SK-N-MC (cell line): ENCODE results near the gene PPP1R15B.

Source experiments
- DNase-seq: peaks from one replicate; pipeline ENCODE4 v3.0.0-alpha.2; 2011; ENCODE audit warnings: low read depth, low spot score
- H3K27ac ChIP-seq: fragments of 200-600 bp; sonication (generic); 2 replicates; pipeline ENCODE4 v1.5.1; 2016; ENCODE audit warnings: mixed run types
- H3K36me3 ChIP-seq: fragments of 200-600 bp; sonication (generic); 2 replicates; pipeline ENCODE4 v1.6.1; 2017; ENCODE audit warnings: antibody characterized with exemption, low read length, mixed read lengths; ENCODE audit not compliant: insufficient read depth
- H3K4me3 ChIP-seq: fragments of 200-600 bp; sonication (generic); 2 replicates; pipeline ENCODE4 v1.5.1; 2016
- H3K9ac ChIP-seq: fragments of 200-600 bp; sonication (generic); 2 replicates; pipeline ENCODE4 v1.8.0; 2017; ENCODE audit warnings: mixed run types, mixed read lengths; ENCODE audit not compliant: insufficient read length
- H3K9me3 ChIP-seq: fragments of 200-600 bp; sonication (generic); 2 replicates; pipeline ENCODE4 v1.6.1; 2017; ENCODE audit warnings: low read depth, mild to moderate bottlenecking, antibody characterized with exemption, low read length, moderate library complexity, mixed read lengths
- EZH2 ChIP-seq: fragments of 200-600 bp; sonication (generic); IDR thresholded peaks from one replicate; pipeline ENCODE4 v1.6.1; 2017; ENCODE audit warnings: antibody characterized with exemption
- FOXP2 ChIP-seq: optimal IDR thresholded peaks from 2 replicates; pipeline ENCODE3; 2011; ENCODE audit warnings: mild to moderate bottlenecking, moderate library complexity; ENCODE audit not compliant: insufficient read depth; ENCODE audit errors: extremely low read length, control extremely low read depth
- POLR2AphosphoS5 ChIP-seq: IDR thresholded peaks from 2 replicates; pipeline ENCODE4 v1.6.1; 2012; ENCODE audit warnings: mild to moderate bottlenecking, low read depth, low read length, borderline replicate concordance

PPP1R15B gene

DNA sequence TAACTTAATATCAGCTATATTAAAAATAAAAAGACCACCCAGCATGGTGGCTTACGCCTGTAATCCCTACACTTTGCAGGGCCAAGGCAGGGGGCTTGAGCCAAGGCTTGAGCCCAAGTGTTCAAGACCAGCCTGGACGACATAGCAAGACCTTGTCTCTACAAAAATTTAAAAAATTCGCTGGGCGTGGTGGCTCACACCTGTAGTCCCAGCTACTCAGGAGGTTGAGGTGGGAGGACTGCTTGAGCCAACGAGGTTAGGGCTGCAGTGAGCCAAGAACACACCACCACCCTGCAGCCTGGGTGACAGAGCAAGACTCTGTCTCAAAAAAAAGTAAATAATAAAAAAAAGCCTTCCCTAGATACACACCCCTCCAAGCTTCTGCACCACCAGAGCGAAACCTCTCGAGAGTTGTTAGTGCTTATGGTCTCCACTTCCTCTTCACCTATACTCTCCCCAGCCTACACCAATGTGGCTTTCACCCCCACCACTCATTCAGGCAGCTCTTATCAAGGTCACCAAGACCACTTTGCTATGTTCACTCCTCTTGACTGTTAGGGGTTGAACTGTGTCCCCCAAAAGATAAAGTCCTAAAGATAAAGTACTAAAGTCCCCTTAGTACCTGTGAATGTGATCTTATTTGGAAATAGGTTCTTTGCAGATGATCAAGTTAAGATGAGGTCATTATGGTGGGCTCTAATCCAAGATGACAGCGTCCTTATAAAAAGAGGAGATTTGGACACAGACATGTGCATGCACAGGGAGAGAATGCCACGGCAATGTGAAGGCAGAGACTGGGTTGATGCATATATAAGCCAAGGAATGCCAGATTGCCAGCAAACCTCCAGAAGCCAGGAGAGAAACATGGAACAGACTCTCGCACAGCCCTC is 6.8 kb upstream of the PPP1R15B start:
- H3K4me3 ChIP-seq, result no peak overlapping the region
- no peak for DNase-seq
- H3K9ac ChIP-seq, result no peak overlapping the region
- H3K27ac ChIP-seq, result peak overlapping the region; percentile 88
- H3K36me3 ChIP-seq, result peaks cover 5% of the 10 kb centered on the region; the same call in 1 of the 2 replicates
- H3K9me3 ChIP-seq, result no peaks in the 10 kb centered on the region
- TF ChIP-seq FOXP2 (no peak), POLR2AphosphoS5 (no peak), EZH2 (no peak)

DNA sequence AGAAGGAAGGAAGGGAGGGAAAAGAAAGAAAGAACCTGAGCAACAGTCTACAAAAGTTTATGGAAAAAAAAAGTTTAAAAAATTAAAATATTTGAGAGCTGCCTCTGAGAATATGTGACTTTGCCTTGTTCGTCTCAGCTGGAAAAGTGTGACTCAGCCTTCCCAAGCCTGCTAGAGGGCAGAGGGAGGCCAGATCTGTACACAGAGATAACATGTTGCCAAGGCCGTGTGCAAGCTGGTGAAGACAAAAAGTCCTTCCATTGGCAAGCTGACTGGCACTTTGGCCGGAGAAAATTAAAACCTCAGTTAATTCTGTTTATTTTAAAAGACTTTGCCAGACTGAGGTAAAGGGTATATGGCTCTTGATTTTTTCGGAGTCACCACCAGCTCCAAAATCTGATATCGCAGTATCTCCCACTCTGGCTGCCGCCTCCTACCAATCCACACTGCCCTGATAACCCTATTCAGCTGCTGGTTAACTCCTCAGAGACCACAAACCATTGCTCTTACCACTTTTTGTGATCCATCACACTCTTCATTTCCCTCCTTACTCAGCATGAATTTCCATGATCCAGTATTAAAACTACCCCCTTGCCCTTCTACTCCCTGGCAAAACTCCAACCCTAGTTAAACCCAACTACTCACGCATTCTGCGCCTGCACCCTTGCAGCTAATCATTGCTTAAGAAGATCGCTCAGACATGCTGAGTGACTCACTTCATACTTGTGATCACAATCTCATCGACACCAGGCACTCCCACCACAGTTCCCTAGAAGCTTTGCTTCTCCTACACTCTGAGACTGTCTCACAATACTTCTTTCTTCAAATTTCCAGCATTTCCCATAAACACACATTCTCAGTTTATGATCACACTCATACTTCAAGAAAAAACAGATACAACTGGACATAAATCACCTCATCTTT is 5.7 kb upstream of the PPP1R15B start:
- TF ChIP-seq POLR2AphosphoS5, result no peak; the same call in 1 of the 2 replicates
- no peak for TF ChIP-seq EZH2
- no peak for TF ChIP-seq FOXP2
- DNase-seq, result peak; percentile 47
- peak overlapping the region; percentile 48 for H3K4me3 ChIP-seq
- H3K9ac ChIP-seq, result peak overlapping the region; percentile 59
- no peaks in the 10 kb centered on the region for H3K9me3 ChIP-seq
- peaks cover 5% of the 10 kb centered on the region; the same call in 1 of the 2 replicates for H3K36me3 ChIP-seq
- peak overlapping the region; percentile 88 for H3K27ac ChIP-seq

DNA sequence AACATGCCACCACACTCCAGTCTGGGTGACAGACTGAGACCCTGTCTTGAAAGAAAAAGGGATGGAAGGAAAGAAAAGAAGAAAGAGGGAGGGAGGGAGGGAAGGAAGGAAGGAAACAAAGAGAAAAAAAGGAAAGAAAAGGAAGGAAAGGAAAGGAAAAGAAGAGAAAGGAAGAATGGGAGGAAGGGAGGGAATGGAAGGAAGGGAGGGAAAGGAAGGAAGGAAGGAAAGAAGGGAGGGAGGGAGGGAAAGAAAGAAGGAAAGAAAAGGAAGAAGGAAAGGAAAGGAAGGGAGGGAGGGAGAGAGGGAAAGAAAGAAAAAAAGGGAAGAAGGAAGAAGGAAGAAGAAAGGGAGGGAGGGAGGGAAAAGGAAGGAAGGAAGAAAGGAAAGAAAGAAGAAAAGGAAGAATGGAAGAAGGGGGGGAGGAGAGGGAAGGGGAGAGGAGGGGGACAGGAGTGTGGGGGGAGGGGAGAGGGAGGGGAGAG is 5.0 kb upstream of the PPP1R15B start:
- Histone ChIP-seq H3K9me3 (no peaks in the 10 kb centered on the region), H3K36me3 (peaks cover 5% of the 10 kb centered on the region; the same call in 1 of the 2 replicates), H3K4me3 (no peak overlapping the region), H3K9ac (no peak overlapping the region), H3K27ac (peak overlapping the region; percentile 88; the same call in 1 of the 2 replicates)
- TF ChIP-seq POLR2AphosphoS5 (no peak), FOXP2 (no peak), EZH2 (no peak)
- no peak for DNase-seq

DNA sequence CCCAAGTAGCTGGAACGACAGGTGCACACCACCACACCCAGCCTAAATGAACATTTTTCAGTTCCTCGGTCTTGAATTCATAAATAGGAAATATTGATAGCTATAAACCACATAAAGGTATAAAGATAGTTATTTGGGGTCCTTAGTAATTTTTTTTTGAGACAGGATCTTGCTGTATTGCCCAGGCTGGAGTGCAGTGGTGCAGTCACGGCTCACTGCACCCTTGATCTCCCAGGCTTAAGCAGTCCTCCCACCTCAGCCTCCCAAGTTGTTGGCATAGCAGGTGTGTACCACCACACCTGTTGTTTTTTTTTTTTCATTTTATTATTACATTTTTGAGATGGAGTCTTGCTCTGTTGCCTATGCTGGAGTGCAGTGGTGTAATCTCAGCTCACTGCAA is 3.7 kb upstream of the PPP1R15B start:
- Histone ChIP-seq H3K4me3 (no peak overlapping the region), H3K27ac (no peak overlapping the region), H3K36me3 (no peaks in the 10 kb centered on the region), H3K9ac (no peak overlapping the region), H3K9me3 (no peaks in the 10 kb centered on the region)
- no peak for DNase-seq
- TF ChIP-seq POLR2AphosphoS5 (no peak), EZH2 (no peak), FOXP2 (no peak)

DNA sequence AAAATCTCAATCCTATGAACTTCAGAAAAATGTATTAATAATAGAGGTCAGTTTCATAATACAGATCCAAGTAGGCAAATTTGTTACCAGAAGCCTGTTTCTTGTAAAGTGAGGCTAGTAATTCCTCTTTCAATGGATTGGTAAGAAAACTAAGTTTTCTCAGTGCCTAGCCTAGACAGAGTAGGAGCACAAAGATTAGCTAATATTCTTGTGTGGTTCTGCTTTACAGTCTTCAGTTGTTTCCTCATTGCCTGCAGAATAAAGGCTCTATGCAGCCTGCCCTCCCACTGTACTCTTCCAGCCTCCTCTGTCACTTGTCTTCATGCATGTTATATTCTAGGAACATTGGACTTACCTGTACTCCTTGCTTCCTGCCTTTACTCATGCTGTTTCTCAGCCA is 2.4 kb upstream of the PPP1R15B start:
- H3K27ac ChIP-seq, result peak overlapping the region; percentile 5
- no peak overlapping the region for H3K9ac ChIP-seq
- TF ChIP-seq POLR2AphosphoS5 (no peak), EZH2 (no peak), FOXP2 (no peak)
- 0 out of 2 replicates have a peak, but pooled peaks cover 6% of the 10 kb centered on the region for H3K36me3 ChIP-seq
- no peaks in the 10 kb centered on the region for H3K9me3 ChIP-seq
- no peak for DNase-seq
- no peak overlapping the region for H3K4me3 ChIP-seq

DNA sequence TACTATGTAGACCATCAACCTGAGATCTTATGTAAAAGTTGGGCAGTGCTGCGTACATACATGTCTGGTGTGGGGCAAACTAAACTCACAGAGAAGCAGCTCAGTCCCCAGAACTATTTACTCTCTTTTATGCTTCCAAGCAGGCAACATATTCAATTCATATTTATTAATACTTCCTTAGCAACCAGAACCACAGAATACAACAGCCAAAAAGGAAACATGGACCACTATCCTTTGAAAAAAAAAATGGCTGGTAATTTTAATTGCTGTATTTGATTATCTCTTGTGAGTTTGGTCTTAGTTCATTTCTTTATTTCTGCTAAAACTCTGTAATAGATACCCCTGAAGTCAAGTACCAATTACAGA is 1.5 kb upstream of the PPP1R15B start:
- H3K9me3 ChIP-seq, result no peaks in the 10 kb centered on the region
- TF ChIP-seq POLR2AphosphoS5 (no peak), FOXP2 (no peak), EZH2 (no peak)
- DNase-seq, result no peak
- H3K36me3 ChIP-seq, result peaks cover 10% of the 10 kb centered on the region; the same call in 1 of the 2 replicates
- H3K9ac ChIP-seq, result peak overlapping the region; percentile 35
- H3K27ac ChIP-seq, result peak overlapping the region; percentile 85
- no peak overlapping the region for H3K4me3 ChIP-seq

DNA sequence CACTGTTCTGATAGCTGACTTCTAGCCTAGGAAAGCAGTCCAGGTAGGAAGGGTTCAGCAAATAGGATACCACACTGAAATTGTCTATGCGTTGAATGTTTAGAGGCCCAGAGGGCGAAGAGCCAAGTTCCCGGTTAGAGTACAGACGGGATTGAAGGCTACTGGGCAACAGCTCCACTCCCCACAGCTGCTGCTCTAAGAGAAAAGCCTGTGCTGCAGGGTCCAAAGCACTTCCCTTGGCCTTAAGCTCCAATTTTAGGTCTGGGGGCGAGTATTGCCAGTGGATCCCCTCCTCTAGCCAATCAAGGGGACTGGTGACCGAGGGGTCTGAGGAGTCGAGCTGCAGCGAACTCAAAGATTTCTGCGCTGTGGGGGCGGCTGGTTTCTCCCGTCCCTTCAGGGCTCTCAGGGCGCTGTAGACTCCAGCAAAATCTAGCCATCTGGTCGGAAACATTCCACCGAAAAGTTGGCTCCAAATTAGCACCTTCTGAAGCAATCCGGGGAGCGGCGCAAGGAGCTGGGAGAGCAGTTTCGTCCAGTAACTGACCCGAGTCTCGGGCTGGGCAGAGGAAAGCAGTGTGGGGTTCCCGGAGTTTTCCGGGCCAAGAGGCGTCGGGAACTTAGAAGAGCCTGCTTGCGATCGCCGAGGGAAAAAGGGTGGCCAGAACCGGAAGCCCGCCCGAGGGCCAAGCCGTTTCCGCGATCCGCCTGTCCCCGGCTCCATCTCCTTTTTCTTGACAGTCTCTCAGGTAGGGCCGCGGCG is 748 bp downstream of the PPP1R15B start:
- TF ChIP-seq EZH2 (no peak), FOXP2 (no peak), POLR2AphosphoS5 (no peak)
- H3K4me3 ChIP-seq, result peak overlapping the region; percentile 79
- peak overlapping the region; percentile 82 for H3K27ac ChIP-seq
- peak overlapping the region; percentile 94 for H3K9ac ChIP-seq
- DNase-seq, result no peak
- H3K9me3 ChIP-seq, result no peaks in the 10 kb centered on the region
- H3K36me3 ChIP-seq, result peaks cover 30% of the 10 kb centered on the region
